ENCODE measurements around the gene LCT. TPM values are rescaled to one million over a fixed set of nuclear protein-coding genes. Genes with fewer than 3 reads are reported as not detected.

The LCT gene
- total and polyA plus RNA-seq, 2 of the 13 experiments (the other 11 are each of a cell fraction or from before 2014, with no cell fraction given), result not detected

GRCh38 chr2:135799738-135800137 is 37.2 kb downstream of the LCT start:
- POLR2A ChIA-PET, result no interaction called here
- no peak overlapping the region for H3K4me2 ChIP-seq (ENCODE audit: low read depth, low read length)
- DNase-seq (ENCODE audit: low spot score) (no peak), FAIRE-seq (no peak), ATAC-seq (no peak)
- CTCF ChIA-PET (ENCODE audit: low intra/inter-chr PET ratio, low total read pairs), result interaction anchor here (1.4 kb wide), 1 partner anchor 811 kb away, joined by 3 read pairs; no protein-coding TSS in a partner anchor
- H3K27me3 ChIP-seq (ENCODE audit: control insufficient read depth in 1 of 2, insufficient read depth in 2 of 2, low read length in 2 of 2), result no peaks in the 10 kb centered on the region
- H3K9ac ChIP-seq (ENCODE audit: insufficient read depth, low read depth, low read length), result no peak overlapping the region
- no peak for TF ChIP-seq TEF (CRISPR knock-in tag; IDR thresholded peaks at IDR 0.05)
- TF ChIP-seq ZNF572 (CRISPR knock-in tag; IDR thresholded peaks at IDR 0.05), result no peak
- TF ChIP-seq ZNF747 (CRISPR knock-in tag; IDR thresholded peaks at IDR 0.05; ENCODE audit: borderline replicate concordance), result no peak
- no peak for TF ChIP-seq TOE1 (CRISPR knock-in tag; IDR thresholded peaks at IDR 0.05)
- no peak for TF ChIP-seq MZF1 (CRISPR knock-in tag; IDR thresholded peaks at IDR 0.05; ENCODE audit: borderline replicate concordance)
- no peak for TF ChIP-seq ZNF383 (CRISPR knock-in tag; IDR thresholded peaks at IDR 0.05; ENCODE audit: borderline replicate concordance)
- TF ChIP-seq KAT7 (CRISPR knock-in tag; IDR thresholded peaks at IDR 0.05; ENCODE audit: borderline replicate concordance), result no peak
- no peak for TF ChIP-seq PRDM4 (CRISPR knock-in tag; IDR thresholded peaks at IDR 0.05; ENCODE audit: borderline replicate concordance)
- TF ChIP-seq KLF12 (CRISPR knock-in tag; IDR thresholded peaks at IDR 0.05; ENCODE audit: borderline replicate concordance), result no peak
- TF ChIP-seq HNRNPL (IDR thresholded peaks at IDR 0.05; ENCODE audit: low read depth, low read length), result no peak
- TF ChIP-seq MTF2 (CRISPR knock-in tag; IDR thresholded peaks at IDR 0.05; ENCODE audit: borderline replicate concordance), result no peak
- no peak for TF ChIP-seq HIC2 (CRISPR knock-in tag; IDR thresholded peaks at IDR 0.05; ENCODE audit: low read depth)
- TF ChIP-seq GTF2F1 (IDR thresholded peaks at IDR 0.05; ENCODE audit: low read length), result no peak
- no peak for TF ChIP-seq CHCHD3 (CRISPR knock-in tag; IDR thresholded peaks at IDR 0.05)
- TF ChIP-seq JARID2 (CRISPR knock-in tag; IDR thresholded peaks at IDR 0.05; ENCODE audit: insufficient replicate concordance), result no peak
- intact Hi-C loops (cut with micrococcal nuclease; ENCODE audit: unreplicated experiment), result no loop called here
- H3K36me3 ChIP-seq (replicated peaks in 1 of 2; ENCODE audit: control insufficient read depth in 1 of 2, insufficient read depth in 2 of 2, low read length in 2 of 2), result no peaks in the 10 kb centered on the region
- H2AFZ ChIP-seq (ENCODE audit: low read length), result no peak overlapping the region
- no peaks in the 10 kb centered on the region for H4K20me1 ChIP-seq (ENCODE audit: insufficient read depth, low read length)
- H3K79me2 ChIP-seq (ENCODE audit: insufficient read depth, low read length), result no peaks in the 10 kb centered on the region
- peaks cover 30% of the 10 kb centered on the region for H3K9me3 ChIP-seq (ENCODE audit: low read length)
- H3K4me3 ChIP-seq (replicated peaks in 1 of 3; ENCODE audit: insufficient read depth in 1 of 3, low read depth in 2 of 3, low read length in 3 of 3), result no peak overlapping the region
- H3K27ac ChIP-seq (ENCODE audit: extremely low read length, insufficient read depth, low read length), result no peak overlapping the region
- H3K4me1 ChIP-seq (ENCODE audit: insufficient read depth, low read length), result no peaks in the 10 kb centered on the region
- BruUV-seq (replicated peaks), result no TSS peak
- in situ Hi-C loops (cut with HindIII; ENCODE audit: extremely low pct_ligation_motif_present, low pct_unique_long_range_greater_than_20kb), result loop anchor here (10.0 kb wide), 1 partner anchor 805 kb away; no protein-coding TSS in a partner anchor
- 21% methylated on average over 2 of the region's 2 CpGs for WGBS (ENCODE audit: low lambda C conversion rate)

Measured in HepG2 (cell line).